CD4-positive, alpha-beta T cell (primary cell): ENCODE measurements around the gene PPIB. TPM values are rescaled to one million over a fixed set of nuclear protein-coding genes. Genes with fewer than 3 reads are reported as not detected.

ENCODE experiments used
- ATAC-seq: fragments of 200-7000 bp; cut with Tn5 transposase; one replicate; pipeline ENCODE4 v1.10.0; 2022; ENCODE audit warnings: mild to moderate bottlenecking; ENCODE audit not compliant: poor library complexity
- CTCF ChIA-PET: fragments of 350-600 bp; sonication (Branson Sonifier 250); formaldehyde crosslinking; loops from one replicate; lab custom pipeline; 2021; ENCODE audit warnings: antibody characterized with exemption, inconsistent platforms; lab: Charles Lee
- POLR2A ChIA-PET: fragments of 350-600 bp; sonication (Branson Sonifier 250); formaldehyde crosslinking; loops from one replicate; lab custom pipeline; 2021; ENCODE audit warnings: antibody characterized with exemption, inconsistent platforms; lab: Charles Lee
- DNase-seq, 14 experiments: peaks; one replicate each; pipeline ENCODE4 v3.0.0-alpha.2; 2013 to 2020; ENCODE audit warnings: mixed read lengths in 2 of 14
- H3K27ac ChIP-seq, 2 donors: one replicate each; pipeline versions ENCODE4 v1.5.1 to v1.7.0; 2013; ENCODE audit warnings: low read length in 2 of 2, low read depth in 1 of 2, mild to moderate bottlenecking in 1 of 2
- H3K27me3 ChIP-seq, 2 experiments: 1 replicate in 1 of 2; 2 replicates in 1 of 2; pipeline versions ENCODE4 v1.6.1 to v1.7.0; 2013; ENCODE audit warnings: low read length in 2 of 2, control low read depth in 1 of 2, mild to moderate bottlenecking in 1 of 2, moderate library complexity in 1 of 2; ENCODE audit not compliant: insufficient read depth in 2 of 2, control insufficient read depth in 1 of 2
- H3K36me3 ChIP-seq: one replicate; pipeline ENCODE4 v1.6.1; 2013; ENCODE audit warnings: low read length, control low read depth; ENCODE audit not compliant: insufficient read depth
- H3K4me1 ChIP-seq: one replicate; pipeline ENCODE4 v1.6.1; 2013; ENCODE audit warnings: low read length, control low read depth; ENCODE audit not compliant: insufficient read depth
- H3K4me3 ChIP-seq: one replicate; pipeline ENCODE4 v1.5.1; 2013; ENCODE audit warnings: mild to moderate bottlenecking, low read length, moderate library complexity
- H3K9me3 ChIP-seq, 2 experiments: 1 replicate in 1 of 2; 2 replicates in 1 of 2; pipeline versions ENCODE4 v1.6.1 to v1.7.0; 2013; ENCODE audit warnings: low read length in 2 of 2, mild to moderate bottlenecking in 2 of 2, control low read depth in 1 of 2, moderate library complexity in 1 of 2; ENCODE audit not compliant: control insufficient read depth in 1 of 2, insufficient read depth in 1 of 2
- H3K27ac Mint-ChIP-seq: one replicate; pipeline ENCODE4 v1.8.0; 2020; ENCODE audit warnings: mixed read lengths
- H3K27me3 Mint-ChIP-seq: one replicate; pipeline ENCODE4 v1.8.0; 2021; ENCODE audit warnings: mixed read lengths
- H3K36me3 Mint-ChIP-seq: one replicate; pipeline ENCODE4 v1.8.0; 2021; ENCODE audit warnings: low read depth, mixed read lengths
- H3K4me1 Mint-ChIP-seq: one replicate; pipeline ENCODE4 v1.8.0; 2021; ENCODE audit warnings: low read depth, mixed read lengths
- H3K4me3 Mint-ChIP-seq: one replicate; pipeline ENCODE4 v1.8.0; 2020; ENCODE audit warnings: mild to moderate bottlenecking, mixed read lengths
- H3K9me3 Mint-ChIP-seq: one replicate; pipeline ENCODE4 v1.8.0; 2020; ENCODE audit warnings: mixed read lengths
- CTCF ChIP-seq: fragments of 200-600 bp; IDR thresholded peaks from one replicate; pipeline ENCODE4 v1.8.0; 2022; ENCODE audit warnings: antibody characterized with exemption, mild to moderate bottlenecking
- intact Hi-C, 2 experiments: fragments of 100-400 bp; cut with DNase I in 1 of 2; cut with micrococcal nuclease in 1 of 2; formaldehyde crosslinking; loops; one replicate each; pipeline versions ENCODE4 v1.15.1 to v1.9.0; 2023 to 2025; cut with DNase I, micrococcal nuclease
- total RNA-seq, 174 experiments: library from RNA in 2 of 174; stranded (reverse) in 2 of 174; gene quantifications; one replicate each; pipeline ENCODE4 v1.2.3 and lab custom pipeline; 2021 to 2026

PPIB gene
- total RNA-seq, 2 experiments from 2014 or later: 167 to 169 TPM

- H3K4me1 ChIP-seq: no peaks in the 10 kb centered on the region
- no peaks in the 10 kb centered on the region for H3K4me1 Mint-ChIP-seq
- H3K27me3 ChIP-seq: no peaks in the 10 kb centered on the region
- TF ChIP-seq CTCF: no peak
- H3K36me3 ChIP-seq: peaks cover 94% of the 10 kb centered on the region
- H3K27ac ChIP-seq: no peak overlapping the region
- no peak overlapping the region for H3K4me3 Mint-ChIP-seq
- no peaks in the 10 kb centered on the region for H3K9me3 ChIP-seq
- ChIA-PET POLR2A (interaction anchor here (1.1 kb wide), 1 partner anchor 19 kb away, joined by 5 read pairs; no protein-coding TSS in a partner anchor), CTCF (interaction anchor here (0.8 kb wide), 1 partner anchor 19 kb away, joined by 3 read pairs; no protein-coding TSS in a partner anchor)
- no peaks in the 10 kb centered on the region for H3K27me3 Mint-ChIP-seq
- no peaks in the 10 kb centered on the region for H3K9me3 Mint-ChIP-seq
- intact Hi-C loops: no loop called here
- H3K36me3 Mint-ChIP-seq: peaks cover 95% of the 10 kb centered on the region
- ATAC-seq: no peak
- no peak for DNase-seq
- H3K27ac Mint-ChIP-seq: no peak overlapping the region
- H3K4me3 ChIP-seq: no peak overlapping the region
Observed at GRCh38 chr15:64133623-64134344, 29.0 kb downstream of the PPIB start.

DNA sequence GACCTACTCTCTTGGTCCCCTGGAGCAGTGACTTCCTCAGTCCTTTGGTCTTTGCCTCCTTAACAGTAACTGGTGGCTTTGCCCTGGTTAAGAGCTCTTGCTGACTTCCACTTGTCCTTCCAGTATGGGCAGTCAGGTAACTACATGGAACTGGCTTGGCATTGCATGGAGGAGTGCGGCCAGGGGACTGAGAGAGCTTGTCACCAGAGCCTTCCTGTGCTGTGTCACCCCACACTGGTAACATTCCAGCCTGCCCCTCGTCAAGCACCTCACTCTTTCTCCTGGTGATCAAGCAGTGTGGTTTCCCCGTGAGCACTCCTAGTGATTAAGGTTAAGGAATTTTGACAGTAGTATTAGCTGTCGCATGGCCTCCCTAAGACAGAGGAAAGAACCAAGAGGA lies 30.6 kb downstream of the PPIB start:
- TF ChIP-seq CTCF: no peak
- no peaks in the 10 kb centered on the region for H3K27me3 Mint-ChIP-seq
- no peaks in the 10 kb centered on the region for H3K9me3 ChIP-seq
- intact Hi-C loops: no loop called here
- POLR2A ChIA-PET: no interaction called here
- DNase-seq (no peak), ATAC-seq (no peak)
- no peak overlapping the region for H3K27ac Mint-ChIP-seq
- no peaks in the 10 kb centered on the region for H3K4me1 ChIP-seq
- no peaks in the 10 kb centered on the region for H3K27me3 ChIP-seq
- no peak overlapping the region for H3K27ac ChIP-seq
- CTCF ChIA-PET: interaction anchor here (1.2 kb wide), 1 partner anchor 21 kb away, joined by 3 read pairs; no protein-coding TSS in a partner anchor
- peaks cover 94% of the 10 kb centered on the region for H3K36me3 ChIP-seq
- no peak overlapping the region for H3K4me3 Mint-ChIP-seq
- H3K4me1 Mint-ChIP-seq: no peaks in the 10 kb centered on the region
- H3K36me3 Mint-ChIP-seq: peaks cover 95% of the 10 kb centered on the region
- no peaks in the 10 kb centered on the region for H3K9me3 Mint-ChIP-seq
- no peak overlapping the region for H3K4me3 ChIP-seq

- TF ChIP-seq CTCF: no peak
- Histone ChIP-seq H3K4me3 (no peak overlapping the region), H3K27ac (no peak overlapping the region), H3K9me3 (no peaks in the 10 kb centered on the region), H3K36me3 (peaks cover 94% of the 10 kb centered on the region), H3K4me1 (no peaks in the 10 kb centered on the region), H3K27me3 (no peaks in the 10 kb centered on the region)
- CTCF ChIA-PET: interaction anchor here (1.2 kb wide), 1 partner anchor 22 kb away, joined by 3 read pairs; no protein-coding TSS in a partner anchor
- Mint-ChIP-seq H3K4me1 (no peaks in the 10 kb centered on the region), H3K36me3 (peaks cover 94% of the 10 kb centered on the region), H3K9me3 (no peaks in the 10 kb centered on the region), H3K4me3 (no peak overlapping the region), H3K27me3 (no peaks in the 10 kb centered on the region), H3K27ac (no peak overlapping the region)
- no peak for ATAC-seq
- POLR2A ChIA-PET: interaction anchor here (1.0 kb wide), 1 partner anchor 32 kb away, joined by 3 read pairs; no protein-coding TSS in a partner anchor
- intact Hi-C loops: no loop called here
- no peak for DNase-seq
Observed at GRCh38 chr15:64131547-64131946, 31.3 kb downstream of the PPIB start.
